Activated B cell treated with CpG ODN at 0.5 μM for 24 hours (primary cell): Measurements from ENCODE around the gene ROS1. TPM values are rescaled to one million over a fixed set of nuclear protein-coding genes. Genes with fewer than 3 reads are reported as not detected.
"Not testable (repeated sequence)": the region's sequence is repeated elsewhere in the genome, so short reads cannot be mapped to it uniquely, and the experiment has no call there.

Source experiments
- ATAC-seq: fragments of 200-7000 bp; cut with Tn5 transposase; one replicate; pipeline ENCODE4 v1.10.0; 2021; ENCODE audit warnings: low read depth, mild to moderate bottlenecking, moderate library complexity
- CTCF ChIA-PET: fragments of 350-600 bp; sonication (Branson Sonifier 250); formaldehyde crosslinking; loops from one replicate; lab custom pipeline; 2021; ENCODE audit warnings: antibody characterized with exemption; lab: Charles Lee
- POLR2A ChIA-PET: fragments of 350-600 bp; sonication (Branson Sonifier 250); formaldehyde crosslinking; loops from one replicate; lab custom pipeline; 2021; ENCODE audit warnings: antibody characterized with exemption; lab: Charles Lee
- DNase-seq: peaks from one replicate; pipeline ENCODE4 v3.0.0; 2022
- H3K27ac Mint-ChIP-seq: one replicate; pipeline ENCODE4 v1.8.0; 2020; ENCODE audit warnings: mixed read lengths
- H3K27me3 Mint-ChIP-seq: one replicate; pipeline ENCODE4 v1.8.0; 2021; ENCODE audit warnings: mixed read lengths
- H3K36me3 Mint-ChIP-seq: one replicate; pipeline ENCODE4 v1.8.0; 2021; ENCODE audit warnings: low read depth, mixed read lengths
- H3K4me1 Mint-ChIP-seq: one replicate; pipeline ENCODE4 v1.8.0; 2021; ENCODE audit warnings: mixed read lengths
- H3K4me3 Mint-ChIP-seq: one replicate; pipeline ENCODE4 v1.8.0; 2020; ENCODE audit warnings: mild to moderate bottlenecking, mixed read lengths
- H3K9me3 Mint-ChIP-seq: one replicate; pipeline ENCODE4 v1.8.0; 2020; ENCODE audit warnings: mixed read lengths
- CTCF ChIP-seq: fragments of 200-600 bp; IDR thresholded peaks from one replicate; pipeline ENCODE4 v1.8.0; 2022; ENCODE audit warnings: antibody characterized with exemption, mild to moderate bottlenecking
- intact Hi-C: fragments of 100-400 bp; cut with micrococcal nuclease; formaldehyde crosslinking; loops from one replicate; pipeline ENCODE4 v1.15.1; 2024
- total RNA-seq: library from RNA; stranded (reverse); gene quantifications from 2 replicates; pipeline ENCODE4 v1.2.3, GENCODE V29; 2022

Gene ROS1
- not detected in 2 replicates for total RNA-seq

- no peak for TF ChIP-seq CTCF
- no peak for ATAC-seq
- Mint-ChIP-seq H3K27ac (no peak within 1 kb of the TSS), H3K4me1 (no peaks in the 10 kb centered on the region), H3K4me3 (no peak within 1 kb of the TSS), H3K36me3 (no peaks in the 10 kb centered on the region), H3K27me3 (peaks cover 9% of the 10 kb centered on the region), H3K9me3 (no peaks in the 10 kb centered on the region)
- intact Hi-C loops, result no loop called here
- CTCF ChIA-PET, result no interaction called here
- POLR2A ChIA-PET, result no interaction called here
- no peak for DNase-seq
These were observed at the start of gene ROS1 for GRCh38 chr6:117425431-117426153. TSS of gene ROS1 (minus strand) at chr6:117425942. CDS start at chr6:117425656, 286 bp downstream.

- Mint-ChIP-seq H3K4me3 (no peak overlapping the region), H3K9me3 (no peaks in the 10 kb centered on the region), H3K27me3 (peaks cover 20% of the 10 kb centered on the region), H3K36me3 (no peaks in the 10 kb centered on the region), H3K27ac (no peak overlapping the region), H3K4me1 (no peaks in the 10 kb centered on the region)
- intact Hi-C loops, result no loop called here
- ATAC-seq (no peak), DNase-seq (no peak)
- CTCF ChIA-PET, result no interaction called here
- no peak for TF ChIP-seq CTCF
- POLR2A ChIA-PET, result no interaction called here
These were observed 47.7 kb upstream of the ROS1 start for GRCh38 chr6:117473401-117473800.

GRCh38 chr6:117472667-117473066, 46.9 kb upstream of the ROS1 start:
- no peak for ATAC-seq
- CTCF ChIA-PET, result no interaction called here

GRCh38 chr6:117469791-117470190, 44.0 kb upstream of the ROS1 start:
- POLR2A ChIA-PET, result no interaction called here
- peaks cover 31% of the 10 kb centered on the region for H3K27me3 Mint-ChIP-seq
- no peaks in the 10 kb centered on the region for H3K9me3 Mint-ChIP-seq
- ATAC-seq, result no peak
- intact Hi-C loops, result no loop called here
- no peaks in the 10 kb centered on the region for H3K4me1 Mint-ChIP-seq
- H3K36me3 Mint-ChIP-seq, result no peaks in the 10 kb centered on the region
- CTCF ChIA-PET, result no interaction called here
- H3K4me3 Mint-ChIP-seq, result no peak overlapping the region
- no peak for DNase-seq
- H3K27ac Mint-ChIP-seq, result no peak overlapping the region
- TF ChIP-seq CTCF, result no peak

More at GRCh38 chr6:117472667-117473066, 46.9 kb upstream of the ROS1 start:
- Mint-ChIP-seq H3K36me3 (no peaks in the 10 kb centered on the region), H3K4me3 (no peak overlapping the region), H3K27ac (no peak overlapping the region), H3K9me3 (no peaks in the 10 kb centered on the region), H3K27me3 (peaks cover 19% of the 10 kb centered on the region), H3K4me1 (no peaks in the 10 kb centered on the region)
- no peak for TF ChIP-seq CTCF
- POLR2A ChIA-PET, result no interaction called here
- intact Hi-C loops, result no loop called here
- DNase-seq, result no peak

GRCh38 chr6:117469356-117469755, 43.6 kb upstream of the ROS1 start:
- Mint-ChIP-seq H3K4me3 (no peak overlapping the region), H3K4me1 (no peaks in the 10 kb centered on the region), H3K27ac (no peak overlapping the region), H3K9me3 (no peaks in the 10 kb centered on the region), H3K36me3 (no peaks in the 10 kb centered on the region), H3K27me3 (peaks cover 31% of the 10 kb centered on the region)
- ATAC-seq, result no peak
- CTCF ChIA-PET, result no interaction called here
- no peak for TF ChIP-seq CTCF
- no peak for DNase-seq
- POLR2A ChIA-PET, result no interaction called here
- intact Hi-C loops, result no loop called here

GRCh38 chr6:117468527-117468926, 42.8 kb upstream of the ROS1 start:
- H3K36me3 Mint-ChIP-seq, ATAC-seq, H3K4me1 Mint-ChIP-seq, DNase-seq, POLR2A ChIA-PET, CTCF ChIA-PET, H3K27ac Mint-ChIP-seq, H3K4me3 Mint-ChIP-seq, intact Hi-C loops, H3K9me3 Mint-ChIP-seq: not testable (repeated sequence)
- H3K27me3 Mint-ChIP-seq, result peaks cover 24% of the 10 kb centered on the region
